ENCODE measurements around the gene NALCN.

NALCN gene

GRCh38 chr13:101204270-101205020 is 211.9 kb downstream of the NALCN start:
- no peak for DNase-seq (ENCODE audit: low spot score)

GRCh38 chr13:101202590-101202989 is 213.7 kb downstream of the NALCN start:
- DNase-seq (ENCODE audit: low spot score), result no peak

- no peak for DNase-seq (ENCODE audit: low spot score)
Observed at GRCh38 chr13:101190976-101191375, 225.3 kb downstream of the NALCN start.

- no peak for DNase-seq (ENCODE audit: low spot score)
Observed at GRCh38 chr13:101190337-101190736, 226.0 kb downstream of the NALCN start.

- no peak for DNase-seq (ENCODE audit: low spot score)
Observed at GRCh38 chr13:101185606-101186005, 230.7 kb downstream of the NALCN start.

GRCh38 chr13:101181076-101181685 is 235.1 kb downstream of the NALCN start:
- DNase-seq (ENCODE audit: low spot score), result no peak

- DNase-seq (ENCODE audit: low spot score), result no peak
Observed at GRCh38 chr13:101179021-101179420, 237.3 kb downstream of the NALCN start.

- DNase-seq (ENCODE audit: low spot score), result no peak
Observed at GRCh38 chr13:101178406-101178805, 237.9 kb downstream of the NALCN start.

GRCh38 chr13:101170306-101170705 is 246.0 kb downstream of the NALCN start:
- no peak for DNase-seq (ENCODE audit: low spot score)

- no peak for DNase-seq (ENCODE audit: low spot score)
Observed at GRCh38 chr13:101157261-101157660, 259.0 kb downstream of the NALCN start.

- no peak for DNase-seq (ENCODE audit: low spot score)
Observed at GRCh38 chr13:101155920-101156319, 260.4 kb downstream of the NALCN start.

- DNase-seq (ENCODE audit: low spot score), result no peak
Observed at GRCh38 chr13:101152184-101152583, 264.1 kb downstream of the NALCN start.

GRCh38 chr13:101150998-101151397 is 265.3 kb downstream of the NALCN start:
- DNase-seq (ENCODE audit: low spot score), result no peak

GRCh38 chr13:101149735-101150384 is 266.4 kb downstream of the NALCN start:
- no peak for DNase-seq (ENCODE audit: low spot score)

- DNase-seq (ENCODE audit: low spot score), result no peak
Observed at GRCh38 chr13:101146101-101146898, 270.0 kb downstream of the NALCN start.

GRCh38 chr13:101144808-101145419 is 271.4 kb downstream of the NALCN start:
- peak; percentile 49 for DNase-seq (ENCODE audit: low spot score)

GRCh38 chr13:101140936-101141335 is 275.4 kb downstream of the NALCN start:
- no peak for DNase-seq (ENCODE audit: low spot score)

- no peak for DNase-seq (ENCODE audit: low spot score)
Observed at GRCh38 chr13:101140087-101140770, 276.1 kb downstream of the NALCN start.

- DNase-seq (ENCODE audit: low spot score), result no peak
Observed at GRCh38 chr13:101139081-101139480, 277.2 kb downstream of the NALCN start.

- peak; percentile 16 for DNase-seq (ENCODE audit: low spot score)
Observed at GRCh38 chr13:101127741-101128353, 288.5 kb downstream of the NALCN start.

- DNase-seq (ENCODE audit: low spot score), result no peak
Observed at GRCh38 chr13:101123028-101123427, 293.3 kb downstream of the NALCN start.

Data from hematopoietic multipotent progenitor cell treated with erythropoietin and hydrocortisone succinate and interleukin-3 and kit ligand, for 15 days (in vitro differentiated cells).